ENCODE data around the gene LYAR. TPM values are rescaled to one million over a fixed set of nuclear protein-coding genes. Genes with fewer than 3 reads are reported as not detected.

Gene LYAR
- total RNA-seq, 1 experiment from 2014 or later, result 24.3 TPM

DNA sequence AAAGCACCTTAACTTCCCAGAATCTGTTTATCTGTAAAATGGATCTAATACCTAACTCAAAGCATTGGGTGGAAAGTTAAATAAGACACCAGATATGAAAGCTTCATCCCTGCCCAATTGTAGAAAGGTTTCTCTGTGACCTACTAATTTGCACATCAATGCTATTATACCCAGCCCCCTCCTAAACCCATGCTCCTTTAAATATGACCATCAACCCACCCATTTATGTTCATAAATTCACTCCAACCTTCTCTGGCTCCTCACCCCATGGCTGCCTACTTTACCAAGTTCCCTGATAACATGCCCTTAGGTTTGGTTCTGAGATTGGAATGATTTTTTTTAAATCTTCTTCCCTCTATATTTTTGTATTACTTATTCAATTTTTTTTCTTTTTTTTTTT, 1.9 kb downstream of the LYAR start:
- POLR2A ChIA-PET, result no interaction called here
- in situ Hi-C loops (cut with HindIII; ENCODE audit: low pct_unique_long_range_greater_than_20kb, low sequenced_read_pairs), result no loop called here
- H3K4me1 ChIP-seq (ENCODE audit: control insufficient read depth, insufficient read depth, low read length), result peaks cover 20% of the 10 kb centered on the region

DNA sequence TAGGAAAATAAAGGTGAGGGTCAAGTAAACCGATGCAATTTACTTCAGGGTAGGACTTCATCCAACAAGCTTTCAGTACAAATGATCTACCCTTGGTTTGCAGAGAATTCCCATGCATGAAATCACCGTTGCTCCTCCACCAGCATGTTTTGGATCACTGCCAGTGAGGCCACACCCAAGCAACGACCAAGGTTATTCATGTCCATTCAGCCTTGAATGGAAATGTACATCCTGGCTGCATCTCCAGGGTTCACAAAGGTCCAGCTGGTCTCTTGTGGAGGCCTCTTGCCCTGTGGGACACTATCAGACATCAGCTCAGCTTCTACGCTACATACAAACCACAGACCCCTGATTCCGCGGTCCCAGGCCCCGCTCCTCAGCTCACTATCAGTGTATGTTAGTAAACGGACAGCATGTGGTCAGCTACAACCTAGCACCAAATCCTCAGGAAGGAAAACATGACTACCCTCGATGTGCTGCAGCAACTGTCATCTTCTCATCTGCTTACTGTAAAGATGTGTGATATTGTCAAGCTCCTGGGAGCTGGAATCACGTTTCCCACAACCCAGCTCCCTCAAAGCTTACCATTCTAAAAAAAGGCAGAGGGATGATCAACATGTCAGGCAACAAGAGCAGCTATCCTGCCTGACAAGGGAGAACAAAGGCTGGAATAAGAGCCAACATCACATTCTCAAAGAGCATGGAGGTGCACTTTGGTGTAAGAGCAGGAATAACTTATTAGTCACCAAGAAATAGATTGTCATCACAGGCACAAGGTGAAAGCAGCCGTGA, 4.9 kb downstream of the LYAR start:
- Histone ChIP-seq H3K36me3 (ENCODE audit: control insufficient read depth, insufficient read depth, low read length) (peaks cover 23% of the 10 kb centered on the region), H3K27me3 (ENCODE audit: control insufficient read depth, insufficient read depth, low read length) (no peaks in the 10 kb centered on the region), H3K27ac (ENCODE audit: low read length) (no peak overlapping the region), H3K4me1 (ENCODE audit: control insufficient read depth, insufficient read depth, low read length) (peaks cover 13% of the 10 kb centered on the region; the same call in 1 of the 2 replicates), H3K4me3 (ENCODE audit: low read depth in 2 of 2, low read length in 2 of 2) (no peak overlapping the region), H3K9me3 (ENCODE audit: control insufficient read depth, insufficient read depth, low read depth, low read length) (no peaks in the 10 kb centered on the region)
- DNase-seq (ENCODE audit: low read depth, low spot score), result no peak
- no TSS peak for BruUV-seq (replicated peaks)
- CTCF ChIA-PET, result no interaction called here
- TF ChIP-seq POLR2AphosphoS5 (IDR thresholded peaks at IDR 0.05; ENCODE audit: low read depth, low read length) (no peak), TCF7L2 (IDR thresholded peaks at IDR 0.05; ENCODE audit: low read depth, low read length) (no peak), CTCF (IDR thresholded peaks at IDR 0.05) (no peak), SIN3A (IDR thresholded peaks at IDR 0.05; ENCODE audit: borderline replicate concordance, insufficient read depth, low read depth, low read length) (no peak), REST (IDR thresholded peaks at IDR 0.05; ENCODE audit: insufficient read depth in 1 of 2, low read depth in 2 of 2, low read length in 1 of 2) (no peak)
- intact Hi-C loops (cut with micrococcal nuclease; ENCODE audit: unreplicated experiment) (no loop called here), in situ Hi-C loops (cut with HindIII; ENCODE audit: low pct_unique_long_range_greater_than_20kb, low sequenced_read_pairs) (no loop called here)
- POLR2A ChIA-PET, result no interaction called here
- ATAC-seq, result no peak

More for the DNA sequence above, 1.9 kb downstream of the LYAR start:
- CTCF ChIA-PET, result no interaction called here
- TF ChIP-seq CTCF (IDR thresholded peaks at IDR 0.05) (no peak), POLR2AphosphoS5 (IDR thresholded peaks at IDR 0.05; ENCODE audit: low read depth, low read length) (no peak), SIN3A (IDR thresholded peaks at IDR 0.05; ENCODE audit: borderline replicate concordance, insufficient read depth, low read depth, low read length) (no peak), REST (IDR thresholded peaks at IDR 0.05; ENCODE audit: insufficient read depth in 1 of 2, low read depth in 2 of 2, low read length in 1 of 2) (no peak), TCF7L2 (IDR thresholded peaks at IDR 0.05; ENCODE audit: low read depth, low read length) (no peak)
- H3K27me3 ChIP-seq (ENCODE audit: control insufficient read depth, insufficient read depth, low read length), result no peaks in the 10 kb centered on the region
- no TSS peak for BruUV-seq (replicated peaks)
- DNase-seq (ENCODE audit: low read depth, low spot score) (no peak), ATAC-seq (no peak)
- no peaks in the 10 kb centered on the region for H3K9me3 ChIP-seq (ENCODE audit: control insufficient read depth, insufficient read depth, low read depth, low read length)
- H3K36me3 ChIP-seq (ENCODE audit: control insufficient read depth, insufficient read depth, low read length), result peaks cover 16% of the 10 kb centered on the region
- no peak overlapping the region for H3K4me3 ChIP-seq (ENCODE audit: low read depth in 2 of 2, low read length in 2 of 2)
- intact Hi-C loops (cut with micrococcal nuclease; ENCODE audit: unreplicated experiment), result no loop called here
- H3K27ac ChIP-seq (ENCODE audit: low read length), result no peak overlapping the region
